Lung microvascular endothelial cell (primary cell): ENCODE results near the gene MBLAC1. TPM values are rescaled to one million over a fixed set of nuclear protein-coding genes. Genes with fewer than 3 reads are reported as not detected.
"Not testable (repeated sequence)": the region's sequence is repeated elsewhere in the genome, so short reads cannot be mapped to it uniquely, and the experiment has no call there.

Source experiments
- DNase-seq, 2 donors: peaks; one replicate each; pipeline versions ENCODE4 v3.0.0 to v3.0.0-alpha.2; 2010; ENCODE audit warnings: low read depth in 2 of 2
- total RNA-seq: library from RNA; depleted of rRNA; stranded (reverse); fragments of >200 nt; gene quantifications from 2 replicates; pipeline ENCODE4 v1.2.1, GENCODE V29; 2014

The MBLAC1 gene
- total RNA-seq, 1 donor from 2014 or later, result 2.0 TPM

- DNase-seq, result no peak
These were observed 4.7 kb upstream of the MBLAC1 start for GRCh38 chr7:100122067-100122466.

- no peak for DNase-seq
These were observed 4.2 kb upstream of the MBLAC1 start for GRCh38 chr7:100122568-100122967.

GRCh38 chr7:100124301-100125230, 2.2 kb upstream of the MBLAC1 start:
- DNase-seq, result no peak

- no peak for DNase-seq
These were observed 382 bp upstream of the MBLAC1 start for GRCh38 chr7:100126239-100126930.

- DNase-seq, result no peak
These were observed 1.3 kb downstream of the MBLAC1 start for GRCh38 chr7:100127866-100128636.

GRCh38 chr7:100128637-100128963, 1.8 kb downstream of the MBLAC1 start:
- DNase-seq, result no peak

GRCh38 chr7:100130220-100130607, 3.4 kb downstream of the MBLAC1 start:
- DNase-seq, result not testable (repeated sequence)

- peak; percentile 53 to 67 for DNase-seq
These were observed 4.1 kb downstream of the MBLAC1 start for GRCh38 chr7:100130608-100131453.

- no peak for DNase-seq
These were observed 5.4 kb downstream of the MBLAC1 start for GRCh38 chr7:100132126-100132525.

- DNase-seq, result peak; percentile 74 to 81
These were observed 6.0 kb downstream of the MBLAC1 start for GRCh38 chr7:100132697-100133151.

GRCh38 chr7:100137851-100138760, 11.3 kb downstream of the MBLAC1 start:
- no peak for DNase-seq

- DNase-seq, result no peak
These were observed 14.8 kb downstream of the MBLAC1 start for GRCh38 chr7:100141555-100141949.

GRCh38 chr7:100142461-100142860, 15.7 kb downstream of the MBLAC1 start:
- no peak for DNase-seq

GRCh38 chr7:100146350-100146749, 19.6 kb downstream of the MBLAC1 start:
- not testable (repeated sequence) for DNase-seq

- no peak for DNase-seq
These were observed 20.5 kb downstream of the MBLAC1 start for GRCh38 chr7:100147278-100147677.

- DNase-seq, result no peak
These were observed 21.4 kb downstream of the MBLAC1 start for GRCh38 chr7:100148225-100148558.

- DNase-seq, result peak; percentile 98
These were observed 22.0 kb downstream of the MBLAC1 start, which contains the start of gene LAMTOR4 for GRCh38 chr7:100148559-100149328. TSS of gene LAMTOR4 (plus strand) at chr7:100148918. CDS start at chr7:100148973, 55 bp downstream.

- no peak for DNase-seq
These were observed 25.6 kb downstream of the MBLAC1 start for GRCh38 chr7:100152404-100152803.
